SK-N-SH (cell line): ENCODE data around the gene CCDC50. TPM values are rescaled to one million over a fixed set of nuclear protein-coding genes. Genes with fewer than 3 reads are reported as not detected.

Experiments used
- CTCF ChIA-PET: fragments of 300-600, 350-600 bp; formaldehyde crosslinking; extraction: SDS; loops from one replicate; lab custom pipeline; 2021; lab: Yijun Ruan, JAX
- POLR2A ChIA-PET: fragments of 350-600 bp; sonication (Branson Sonifier 250); formaldehyde crosslinking; extraction: SDS; loops from one replicate; lab custom pipeline; 2020; ENCODE audit warnings: antibody characterized with exemption, inconsistent platforms; lab: Yijun Ruan, JAX
- DNase-seq: peaks from one replicate; pipeline ENCODE4 v3.0.0; 2012
- H2AFZ ChIP-seq: fragments of 200-600 bp; sonication (generic); 2 replicates; pipeline ENCODE4 v1.8.1; 2016; ENCODE audit warnings: antibody characterized with exemption, mild to moderate bottlenecking, low read depth
- H3F3A ChIP-seq: fragments of 200-600 bp; sonication (generic); replicated peaks from 2 replicates; pipeline ENCODE3; 2016; ENCODE audit warnings: antibody characterized with exemption, mild to moderate bottlenecking; ENCODE audit not compliant: insufficient read depth
- H3K27ac ChIP-seq, 2 experiments: fragments of 200-500 bp in 1 of 2; fragments of 200-600 bp in 1 of 2; sonication (Bioruptor generic) in 1 of 2; sonication (generic), shearing (Covaris generic) in 1 of 2; 2 replicates each; pipeline versions ENCODE4 v1.5.1 to v1.6.1; 2014 to 2016; ENCODE audit warnings: low read depth in 2 of 2, inconsistent platforms in 1 of 2, low read length in 1 of 2, mild to moderate bottlenecking in 1 of 2, mixed read lengths in 1 of 2
- H3K27me3 ChIP-seq: fragments of 200-600 bp; sonication (generic), shearing (Covaris generic); 2 replicates; pipeline ENCODE4 v1.6.1; 2016; ENCODE audit warnings: mixed run types; ENCODE audit not compliant: insufficient read depth
- H3K36me3 ChIP-seq, 2 experiments: fragments of 200-500 bp in 1 of 2; fragments of 200-600 bp in 1 of 2; sonication (Bioruptor generic) in 1 of 2; sonication (generic) in 1 of 2; replicated peaks in 1 of 2; 2 replicates each; pipeline versions ENCODE3 to v1.5.1; 2014 to 2016; ENCODE audit warnings: low read length in 1 of 2, mild to moderate bottlenecking in 1 of 2; ENCODE audit not compliant: insufficient read depth in 2 of 2, control insufficient read depth in 1 of 2
- H3K4me1 ChIP-seq, 2 experiments: fragments of 200-500 bp in 1 of 2; fragments of 200-600 bp in 1 of 2; sonication (Bioruptor generic) in 1 of 2; sonication (generic), shearing (Covaris generic) in 1 of 2; 2 replicates each; pipeline versions ENCODE4 v1.5.1 to v1.6.1; 2014 to 2016; ENCODE audit warnings: low read depth in 1 of 2, low read length in 1 of 2, mixed run types in 1 of 2; ENCODE audit not compliant: insufficient read depth in 2 of 2, control insufficient read depth in 1 of 2
- H3K4me2 ChIP-seq: fragments of 200-600 bp; sonication (generic), shearing (Covaris generic); 2 replicates; pipeline ENCODE4 v1.6.1; 2017; ENCODE audit warnings: mixed run types
- H3K4me3 ChIP-seq, 2 experiments: fragments of 200-500 bp in 1 of 2; fragments of 200-600 bp in 1 of 2; sonication (Bioruptor generic) in 1 of 2; sonication (generic), shearing (Covaris generic) in 1 of 2; 2 replicates each; pipeline versions ENCODE4 v1.5.1 to v1.8.1; 2014 to 2016; ENCODE audit warnings: low read depth in 2 of 2, inconsistent platforms in 1 of 2, low read length in 1 of 2, mild to moderate bottlenecking in 1 of 2, mixed read lengths in 1 of 2, moderate library complexity in 1 of 2
- H3K79me2 ChIP-seq: fragments of 200-600 bp; sonication (generic); 2 replicates; pipeline ENCODE4 v1.8.1; 2017; ENCODE audit warnings: mild to moderate bottlenecking; ENCODE audit not compliant: insufficient read depth
- H3K9ac ChIP-seq: fragments of 200-600 bp; sonication (generic); 2 replicates; pipeline ENCODE4 v1.6.1; 2017; ENCODE audit warnings: mixed run types
- H3K9me2 ChIP-seq: fragments of 200-600 bp; sonication (generic); 2 replicates; pipeline ENCODE4 v1.6.1; 2017; ENCODE audit warnings: mixed run types
- H3K9me3 ChIP-seq: fragments of 200-600 bp; sonication (generic); 2 replicates; pipeline ENCODE4 v1.6.1; 2017; ENCODE audit warnings: mixed run types, mild to moderate bottlenecking, moderate library complexity
- H4K20me1 ChIP-seq: fragments of 200-600 bp; sonication (generic); 2 replicates; pipeline ENCODE4 v1.6.1; 2017; ENCODE audit warnings: mild to moderate bottlenecking, mixed run types; ENCODE audit not compliant: insufficient read depth
- FOSL2 ChIP-seq: IDR thresholded peaks from 2 replicates; pipeline ENCODE4 v1.4.0; 2012; ENCODE audit warnings: low read depth, mild to moderate bottlenecking, moderate library complexity, borderline replicate concordance
- GATA2 ChIP-seq: sonication (generic); formaldehyde crosslinking; IDR thresholded peaks from 2 replicates; pipeline ENCODE4 v1.5.0; 2020; ENCODE audit warnings: mild to moderate bottlenecking, missing genetic modification reagents
- JUND ChIP-seq: IDR thresholded peaks from 2 replicates; pipeline ENCODE4 v1.4.0; 2012
- MEF2A ChIP-seq: IDR thresholded peaks from 2 replicates; pipeline ENCODE4 v1.4.0; 2012; ENCODE audit warnings: low read depth, borderline replicate concordance
- NFIC ChIP-seq: IDR thresholded peaks from 2 replicates; pipeline ENCODE4 v1.4.0; 2012; ENCODE audit warnings: borderline replicate concordance
- NRF1 ChIP-seq: IDR thresholded peaks from 2 replicates; pipeline ENCODE4 v1.6.1; 2012; ENCODE audit warnings: low read depth, mild to moderate bottlenecking, low read length
- RFX5 ChIP-seq: IDR thresholded peaks from 2 replicates; pipeline ENCODE4 v1.6.1; 2012; ENCODE audit warnings: mild to moderate bottlenecking, improper control_type of control experiment, low read length
- TCF12 ChIP-seq: IDR thresholded peaks from 2 replicates; pipeline ENCODE4 v1.4.0; 2012
- TEAD4 ChIP-seq: IDR thresholded peaks from 2 replicates; pipeline ENCODE4 v1.4.0; 2012; ENCODE audit warnings: mild to moderate bottlenecking, borderline replicate concordance; ENCODE audit not compliant: insufficient read depth
- WGBS: methylation state at CpG from one replicate; pipeline ENCODE4 v1.1.6; 2017; ENCODE audit warnings: low lambda C conversion rate; 5-methylcytosine and 5-hydroxymethylcytosine counted together
- polyA plus RNA-seq, 3 experiments: library from polyadenylated mRNA; depleted of rRNA; stranded (reverse); fragments of >200 nt; gene quantifications; 2 replicates each; pipeline ENCODE4 v1.2.3, GENCODE V29; 2012
- TF ChIP-seq, protein P1 (sequence below): fragments of 150-350 bp; IDR thresholded peaks from 2 replicates; pipeline ENCODE4 v1.6.1; 2016; ENCODE audit warnings: mild to moderate bottlenecking, low read depth, low read length
- TF ChIP-seq, protein P2 (sequence below): IDR thresholded peaks from 2 replicates; pipeline ENCODE4 v1.4.0; 2012; ENCODE audit warnings: low read depth
- TF ChIP-seq, protein P3 (sequence below): IDR thresholded peaks from 2 replicates; pipeline ENCODE4; 2012

CCDC50 gene
- polyA plus RNA-seq, 1 of the 3 experiments (the other 2 are of a cell fraction), result 21.9 TPM

DNA sequence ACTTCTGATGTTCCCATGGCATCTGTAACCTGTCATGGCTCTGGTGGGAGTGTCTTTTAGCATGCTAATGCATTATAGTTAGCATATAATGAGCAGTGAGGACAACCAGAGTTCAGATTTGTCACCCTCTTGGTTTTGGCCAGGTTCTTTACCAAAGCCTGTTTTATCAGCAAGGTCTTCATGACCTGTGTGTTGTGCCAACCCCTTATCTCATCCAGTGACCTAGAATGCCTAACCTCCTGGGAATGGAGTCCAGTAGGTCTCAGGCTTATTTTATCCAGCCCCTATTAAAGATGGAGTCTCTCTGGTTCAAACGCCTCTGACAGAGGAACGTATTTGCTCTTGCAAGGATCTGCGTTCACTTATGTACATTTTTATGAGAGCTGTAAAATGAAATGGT, 61.4 kb downstream of the CCDC50 start (continued):
- TF ChIP-seq, protein P1, sequence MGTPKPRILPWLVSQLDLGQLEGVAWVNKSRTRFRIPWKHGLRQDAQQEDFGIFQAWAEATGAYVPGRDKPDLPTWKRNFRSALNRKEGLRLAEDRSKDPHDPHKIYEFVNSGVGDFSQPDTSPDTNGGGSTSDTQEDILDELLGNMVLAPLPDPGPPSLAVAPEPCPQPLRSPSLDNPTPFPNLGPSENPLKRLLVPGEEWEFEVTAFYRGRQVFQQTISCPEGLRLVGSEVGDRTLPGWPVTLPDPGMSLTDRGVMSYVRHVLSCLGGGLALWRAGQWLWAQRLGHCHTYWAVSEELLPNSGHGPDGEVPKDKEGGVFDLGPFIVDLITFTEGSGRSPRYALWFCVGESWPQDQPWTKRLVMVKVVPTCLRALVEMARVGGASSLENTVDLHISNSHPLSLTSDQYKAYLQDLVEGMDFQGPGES, result no peak
- TF ChIP-seq NFIC (no peak), MEF2A (no peak)
- TF ChIP-seq, protein P2, sequence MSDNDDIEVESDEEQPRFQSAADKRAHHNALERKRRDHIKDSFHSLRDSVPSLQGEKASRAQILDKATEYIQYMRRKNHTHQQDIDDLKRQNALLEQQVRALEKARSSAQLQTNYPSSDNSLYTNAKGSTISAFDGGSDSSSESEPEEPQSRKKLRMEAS, result no peak
- TF ChIP-seq, all 33 proteins: peak for 0

DNA sequence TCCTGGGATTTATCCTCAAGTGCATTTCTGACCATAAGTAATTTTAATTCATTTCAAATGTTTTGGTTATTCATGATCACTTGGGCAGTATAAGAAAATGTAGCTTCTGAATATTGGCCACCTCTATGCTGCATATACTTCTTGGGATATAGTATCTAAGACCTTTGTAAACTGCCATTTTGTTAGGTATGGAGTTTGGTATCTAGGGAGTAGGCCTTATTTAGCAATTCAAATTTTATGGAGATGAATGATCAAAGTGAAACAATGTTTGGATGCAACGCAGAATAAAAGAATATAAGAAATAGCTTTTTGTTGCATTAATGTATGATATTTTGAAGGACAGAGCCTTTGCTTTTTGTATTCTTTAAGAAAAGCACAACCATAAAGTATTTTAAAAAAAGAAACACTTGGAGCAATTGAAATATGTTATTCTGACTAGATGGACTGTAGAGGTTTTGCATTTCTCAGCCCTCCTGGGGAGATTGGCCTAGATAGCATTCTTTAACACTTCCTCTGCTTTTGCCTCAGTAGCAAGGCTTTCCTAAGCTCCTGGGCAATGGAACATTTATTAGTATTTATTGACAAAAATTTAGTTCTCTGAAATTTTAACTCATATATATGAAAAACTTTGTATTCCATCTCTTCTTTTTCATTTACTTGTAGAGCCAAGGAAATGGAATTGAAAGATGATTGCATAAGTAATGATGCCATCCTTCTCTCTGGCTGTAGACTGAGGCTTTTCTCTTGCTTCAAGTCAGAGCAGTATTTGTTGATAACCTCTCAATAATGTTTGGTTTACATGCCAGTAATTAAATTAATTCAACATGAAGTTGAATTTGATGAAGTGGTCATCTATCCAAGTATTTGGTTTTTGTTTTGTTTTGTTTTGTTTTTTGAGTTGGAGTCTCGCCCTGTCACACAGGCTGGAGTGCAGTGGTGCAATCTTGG, 62.9 kb downstream of the CCDC50 start:
- no peak overlapping the region for H3K4me2 ChIP-seq
- no peak overlapping the region for H2AFZ ChIP-seq
- H4K20me1 ChIP-seq, result no peaks in the 10 kb centered on the region
- H3K4me3 ChIP-seq, result no peak overlapping the region
- peaks cover 6% of the 10 kb centered on the region for H3F3A ChIP-seq
- TF ChIP-seq NRF1, result no peak
- no peak for TF ChIP-seq JUND
- TF ChIP-seq TEAD4, result no peak
- no peak for TF ChIP-seq TCF12
- no peak for TF ChIP-seq GATA2
- TF ChIP-seq RFX5, result no peak
- TF ChIP-seq, protein P3, sequence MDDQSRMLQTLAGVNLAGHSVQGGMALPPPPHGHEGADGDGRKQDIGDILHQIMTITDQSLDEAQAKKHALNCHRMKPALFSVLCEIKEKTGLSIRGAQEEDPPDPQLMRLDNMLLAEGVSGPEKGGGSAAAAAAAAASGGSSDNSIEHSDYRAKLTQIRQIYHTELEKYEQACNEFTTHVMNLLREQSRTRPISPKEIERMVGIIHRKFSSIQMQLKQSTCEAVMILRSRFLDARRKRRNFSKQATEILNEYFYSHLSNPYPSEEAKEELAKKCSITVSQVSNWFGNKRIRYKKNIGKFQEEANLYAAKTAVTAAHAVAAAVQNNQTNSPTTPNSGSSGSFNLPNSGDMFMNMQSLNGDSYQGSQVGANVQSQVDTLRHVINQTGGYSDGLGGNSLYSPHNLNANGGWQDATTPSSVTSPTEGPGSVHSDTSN, result no peak
- TF ChIP-seq, protein P1, result no peak
- no peak for TF ChIP-seq FOSL2
- peaks cover 57 to 63% of the 10 kb centered on the region in 2 experiments for H3K36me3 ChIP-seq
- no peaks in the 10 kb centered on the region for H3K9me3 ChIP-seq
- no peaks in the 10 kb centered on the region for H3K79me2 ChIP-seq
- CTCF ChIA-PET, result interaction anchor here (1.5 to 1.6 kb wide), 2 partner anchors 18 to 47 kb away, joined by 3 to 4 read pairs; no protein-coding TSS in a partner anchor
- POLR2A ChIA-PET, result no interaction called here
- no peaks in the 10 kb centered on the region; a peak in 1 of 4 replicates for H3K4me1 ChIP-seq
- WGBS, result 98% methylated on average over 2 of the region's 2 CpGs
- no peak overlapping the region for H3K9ac ChIP-seq
- H3K27ac ChIP-seq, result no peak overlapping the region
- H3K27me3 ChIP-seq, result no peaks in the 10 kb centered on the region
- H3K9me2 ChIP-seq, result no peaks in the 10 kb centered on the region
- DNase-seq, result no peak
